Measurements from ENCODE around the gene DNAJC12.

Gene DNAJC12

DNA sequence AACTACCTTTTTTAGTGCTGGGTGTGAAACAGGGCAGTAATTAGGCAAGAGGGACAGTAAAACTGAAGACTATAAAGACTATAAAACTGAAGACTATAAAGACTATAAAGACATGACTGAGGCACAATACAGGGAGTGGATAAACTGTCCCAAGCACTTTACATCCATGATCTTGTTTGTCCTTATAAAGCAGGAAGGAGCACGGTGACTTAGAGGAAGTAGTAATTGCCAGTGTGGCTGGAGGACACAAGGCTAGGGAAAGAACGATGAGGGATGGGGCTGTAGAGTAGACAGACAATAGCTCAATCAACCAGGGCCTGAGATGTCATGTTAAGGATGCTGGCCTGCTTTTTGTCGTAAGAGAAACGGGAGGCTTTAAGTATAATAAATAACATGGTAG, 26.0 kb downstream of the DNAJC12 start:
- TF ChIP-seq, protein P1, sequence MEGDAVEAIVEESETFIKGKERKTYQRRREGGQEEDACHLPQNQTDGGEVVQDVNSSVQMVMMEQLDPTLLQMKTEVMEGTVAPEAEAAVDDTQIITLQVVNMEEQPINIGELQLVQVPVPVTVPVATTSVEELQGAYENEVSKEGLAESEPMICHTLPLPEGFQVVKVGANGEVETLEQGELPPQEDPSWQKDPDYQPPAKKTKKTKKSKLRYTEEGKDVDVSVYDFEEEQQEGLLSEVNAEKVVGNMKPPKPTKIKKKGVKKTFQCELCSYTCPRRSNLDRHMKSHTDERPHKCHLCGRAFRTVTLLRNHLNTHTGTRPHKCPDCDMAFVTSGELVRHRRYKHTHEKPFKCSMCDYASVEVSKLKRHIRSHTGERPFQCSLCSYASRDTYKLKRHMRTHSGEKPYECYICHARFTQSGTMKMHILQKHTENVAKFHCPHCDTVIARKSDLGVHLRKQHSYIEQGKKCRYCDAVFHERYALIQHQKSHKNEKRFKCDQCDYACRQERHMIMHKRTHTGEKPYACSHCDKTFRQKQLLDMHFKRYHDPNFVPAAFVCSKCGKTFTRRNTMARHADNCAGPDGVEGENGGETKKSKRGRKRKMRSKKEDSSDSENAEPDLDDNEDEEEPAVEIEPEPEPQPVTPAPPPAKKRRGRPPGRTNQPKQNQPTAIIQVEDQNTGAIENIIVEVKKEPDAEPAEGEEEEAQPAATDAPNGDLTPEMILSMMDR (IDR thresholded peaks at IDR 0.05; ENCODE audit: low read depth, low read length) = no peak
- no peak for DNase-seq

DNA sequence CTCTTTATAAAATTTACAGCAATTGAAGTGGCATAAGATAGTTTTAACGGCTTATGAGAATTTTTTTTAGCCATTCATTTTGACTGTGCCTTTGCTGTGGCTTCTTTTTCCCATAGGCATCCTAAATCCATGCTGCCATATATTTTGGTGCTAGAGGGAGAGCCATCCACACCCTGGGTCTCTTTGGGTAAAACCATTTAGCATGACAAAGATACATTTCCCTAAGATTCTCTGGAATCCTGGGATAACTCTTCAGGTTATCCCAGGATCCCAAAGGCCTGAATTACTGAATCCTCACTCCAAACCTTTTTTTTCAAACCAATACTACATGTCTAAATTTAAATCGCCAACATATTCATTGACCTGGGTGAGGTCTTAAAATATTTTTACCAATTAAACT, 28.9 kb downstream of the DNAJC12 start:
- Histone ChIP-seq H3K4me3 (ENCODE audit: low read depth, low read length) (no peak overlapping the region), H3K9me3 (no peaks in the 10 kb centered on the region), H3K27me3 (no peaks in the 10 kb centered on the region), H3K4me1 (no peaks in the 10 kb centered on the region), H3K36me3 (peaks cover 9% of the 10 kb centered on the region)
- TF ChIP-seq, protein P1 (IDR thresholded peaks at IDR 0.05; ENCODE audit: low read depth, low read length) = no peak
- DNase-seq = no peak

More for the DNA sequence above, 26.0 kb downstream of the DNAJC12 start:
- Histone ChIP-seq H3K4me3 (ENCODE audit: low read depth, low read length) (no peak overlapping the region), H3K4me1 (no peaks in the 10 kb centered on the region), H3K36me3 (peaks cover 7% of the 10 kb centered on the region), H3K9me3 (no peaks in the 10 kb centered on the region), H3K27me3 (no peaks in the 10 kb centered on the region)

DNA sequence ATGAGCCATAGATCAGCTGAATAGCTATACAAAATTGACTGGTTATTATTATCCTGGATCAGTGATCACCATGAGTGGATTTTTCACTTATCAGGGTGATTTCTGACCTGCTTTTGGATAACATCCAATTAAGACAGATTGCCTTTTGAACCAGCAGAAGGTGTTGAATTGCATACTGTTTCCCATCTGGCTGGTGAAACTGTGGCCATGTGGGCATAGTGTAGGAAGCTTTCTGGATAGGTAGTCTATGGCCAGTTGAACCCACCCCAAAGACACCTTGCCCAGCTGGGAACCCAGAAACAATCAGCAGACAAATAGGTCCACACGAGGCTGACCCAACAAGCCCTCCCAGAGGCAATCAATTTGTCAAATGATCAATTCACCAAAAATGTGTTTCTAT, 29.3 kb downstream of the DNAJC12 start:
- Histone ChIP-seq H3K4me3 (ENCODE audit: low read depth, low read length) (no peak overlapping the region), H3K36me3 (peaks cover 11% of the 10 kb centered on the region), H3K27me3 (no peaks in the 10 kb centered on the region), H3K4me1 (no peaks in the 10 kb centered on the region), H3K9me3 (no peaks in the 10 kb centered on the region)
- TF ChIP-seq, protein P1 (IDR thresholded peaks at IDR 0.05; ENCODE audit: low read depth, low read length) = no peak
- no peak for DNase-seq

DNA sequence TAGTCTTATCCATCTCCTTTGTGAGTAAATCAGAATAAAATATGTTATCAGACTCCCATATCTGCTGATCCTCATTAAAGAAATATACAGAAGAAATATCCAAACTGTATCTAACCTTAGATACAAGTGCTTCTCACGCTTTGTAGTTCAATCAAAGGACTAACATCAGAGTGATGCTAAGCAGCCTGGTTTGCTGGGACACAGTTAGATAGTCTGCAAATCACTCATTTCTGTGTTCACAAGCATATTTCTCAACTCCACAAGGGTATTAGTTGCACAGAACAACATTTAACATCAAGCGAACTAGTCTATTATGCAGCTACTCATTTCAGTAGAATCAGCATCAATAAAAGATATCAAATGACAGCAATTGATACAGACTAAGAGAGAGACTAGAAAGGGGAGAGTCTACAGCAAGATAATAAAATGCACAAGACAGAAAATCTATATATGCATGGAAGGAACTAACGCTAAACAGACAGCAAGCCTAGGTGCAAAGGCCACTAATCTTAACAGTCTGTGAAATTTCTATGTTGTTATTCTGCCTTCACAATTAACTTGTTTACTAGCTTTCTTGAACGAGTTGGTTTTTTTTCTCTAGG, 30.0 kb downstream of the DNAJC12 start:
- TF ChIP-seq, protein P1 (IDR thresholded peaks at IDR 0.05; ENCODE audit: low read depth, low read length) = no peak
- DNase-seq = no peak
- no peaks in the 10 kb centered on the region for H3K9me3 ChIP-seq
- H3K4me3 ChIP-seq (ENCODE audit: low read depth, low read length) = no peak overlapping the region
- no peaks in the 10 kb centered on the region for H3K4me1 ChIP-seq
- no peaks in the 10 kb centered on the region for H3K27me3 ChIP-seq
- H3K36me3 ChIP-seq = peaks cover 11% of the 10 kb centered on the region

DNA sequence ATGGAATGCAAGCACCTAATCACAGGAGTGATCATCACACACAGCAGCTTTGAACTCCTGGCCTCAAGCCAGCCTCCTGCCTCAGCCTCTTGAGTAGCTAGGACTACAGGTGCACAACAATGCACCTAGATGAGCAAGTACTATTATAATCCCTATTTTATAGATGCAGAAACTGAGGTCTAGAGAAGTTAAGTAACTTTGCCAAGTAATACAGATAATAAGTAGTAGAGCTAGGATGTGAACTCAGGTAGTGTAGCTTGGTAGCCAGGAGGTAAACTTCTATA, 33.7 kb downstream of the DNAJC12 start:
- Histone ChIP-seq H3K4me3 (ENCODE audit: low read depth, low read length) (no peak overlapping the region), H3K4me1 (no peaks in the 10 kb centered on the region), H3K27me3 (no peaks in the 10 kb centered on the region), H3K9me3 (no peaks in the 10 kb centered on the region), H3K36me3 (peaks cover 6% of the 10 kb centered on the region; the same call in 1 of the 2 replicates)
- DNase-seq = no peak
- TF ChIP-seq, protein P1 (IDR thresholded peaks at IDR 0.05; ENCODE audit: low read depth, low read length) = no peak

DNA sequence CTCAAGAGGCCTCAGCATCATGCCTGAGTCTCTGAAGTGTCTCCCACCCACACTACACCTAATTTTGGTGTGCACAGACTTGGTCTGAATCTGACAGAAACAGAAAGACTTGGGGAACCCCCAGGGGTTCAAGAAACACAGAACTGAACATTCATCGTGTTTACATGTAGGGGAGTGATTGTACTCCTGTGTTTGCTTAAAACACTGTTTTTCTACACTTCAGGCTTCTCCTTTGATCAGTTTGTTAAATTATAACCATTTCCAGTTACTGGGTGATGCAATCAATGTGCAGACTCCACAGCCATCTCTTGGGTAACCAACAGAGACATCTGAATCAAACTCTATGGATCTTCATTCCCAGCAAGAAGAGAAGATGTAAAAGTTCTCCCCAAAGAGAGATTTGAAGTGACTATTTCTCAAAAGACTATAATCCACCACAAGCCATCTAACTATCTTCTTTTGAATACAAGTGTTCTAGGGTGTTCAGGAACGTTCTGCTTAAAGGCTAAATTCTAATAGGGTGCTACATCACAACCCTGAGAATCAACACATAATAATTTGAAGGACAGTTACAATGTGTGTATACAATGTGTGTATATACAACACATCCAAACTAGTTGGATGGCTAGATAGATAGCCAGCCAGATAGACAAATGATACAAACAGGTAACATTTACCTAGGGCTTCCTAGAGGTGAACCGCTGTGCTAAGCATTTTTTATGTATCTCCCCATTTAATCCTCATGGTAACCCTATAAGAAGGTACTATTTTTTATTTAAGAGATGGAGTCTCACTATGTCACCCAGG, 34.2 kb downstream of the DNAJC12 start:
- Histone ChIP-seq H3K36me3 (peaks cover 6% of the 10 kb centered on the region; the same call in 1 of the 2 replicates), H3K9me3 (no peaks in the 10 kb centered on the region), H3K27me3 (no peaks in the 10 kb centered on the region), H3K4me3 (ENCODE audit: low read depth, low read length) (no peak overlapping the region), H3K4me1 (no peaks in the 10 kb centered on the region)
- no peak for DNase-seq
- TF ChIP-seq, protein P1 (IDR thresholded peaks at IDR 0.05; ENCODE audit: low read depth, low read length) = no peak

Measured in BE2C (cell line).